ENCODE results near the gene SLC7A8.

The SLC7A8 gene

GRCh38 chr14:23136566-23137133 lies 46.8 kb downstream of the SLC7A8 start:
- no peak for DNase-seq (ENCODE audit: low read depth)
- TF ChIP-seq CTCF (IDR thresholded peaks at IDR 0.05; ENCODE audit: low read length, missing control alignments), result no peak
- H3K4me3 ChIP-seq (replicated peaks; ENCODE audit: low read depth, low read length), result no peak overlapping the region

- no peak for DNase-seq (ENCODE audit: low read depth)
- no peak overlapping the region for H3K4me3 ChIP-seq (replicated peaks; ENCODE audit: low read depth, low read length)
- no peak for TF ChIP-seq CTCF (IDR thresholded peaks at IDR 0.05; ENCODE audit: low read length, missing control alignments)
Observed at GRCh38 chr14:23132970-23133369, 50.5 kb downstream of the SLC7A8 start.

GRCh38 chr14:23131482-23131881 lies 52.0 kb downstream of the SLC7A8 start:
- DNase-seq (ENCODE audit: low read depth), result no peak
- no peak overlapping the region for H3K4me3 ChIP-seq (replicated peaks; ENCODE audit: low read depth, low read length)
- TF ChIP-seq CTCF (IDR thresholded peaks at IDR 0.05; ENCODE audit: low read length, missing control alignments), result no peak

DNA sequence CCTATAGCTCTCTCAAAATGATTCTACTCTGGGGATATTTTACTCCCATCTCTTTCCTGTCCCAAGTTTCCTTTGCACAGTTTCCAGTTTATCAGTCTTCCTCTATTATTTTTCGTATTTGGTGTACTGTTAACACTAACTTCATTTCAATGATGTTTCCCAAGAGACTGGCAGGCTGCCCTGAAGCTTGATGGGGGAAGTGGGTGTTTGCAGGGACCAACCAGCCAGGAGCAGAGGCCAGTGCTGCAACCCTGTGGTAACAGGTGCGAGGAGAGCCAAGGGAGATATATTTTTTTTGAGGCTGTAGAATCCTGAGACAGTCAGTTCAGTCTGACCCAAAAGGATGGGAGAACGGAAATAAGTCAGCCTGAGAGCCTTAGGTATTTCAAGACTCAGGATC lies 52.6 kb downstream of the SLC7A8 start:
- no peak for TF ChIP-seq CTCF (IDR thresholded peaks at IDR 0.05; ENCODE audit: low read length, missing control alignments)
- DNase-seq (ENCODE audit: low read depth), result peak; percentile 59

GRCh38 chr14:23129759-23130316 lies 53.6 kb downstream of the SLC7A8 start:
- no peak overlapping the region for H3K4me3 ChIP-seq (replicated peaks; ENCODE audit: low read depth, low read length)
- DNase-seq (ENCODE audit: low read depth), result no peak
- no peak for TF ChIP-seq CTCF (IDR thresholded peaks at IDR 0.05; ENCODE audit: low read length, missing control alignments)

More for the DNA sequence above, 52.6 kb downstream of the SLC7A8 start:
- H3K4me3 ChIP-seq (replicated peaks; ENCODE audit: low read depth, low read length), result no peak overlapping the region

GRCh38 chr14:23128969-23129758 lies 54.3 kb downstream of the SLC7A8 start:
- no peak for TF ChIP-seq CTCF (IDR thresholded peaks at IDR 0.05; ENCODE audit: low read length, missing control alignments)
- no peak for DNase-seq (ENCODE audit: low read depth)

More at GRCh38 chr14:23128969-23129758, 54.3 kb downstream of the SLC7A8 start:
- no peak overlapping the region for H3K4me3 ChIP-seq (replicated peaks; ENCODE audit: low read depth, low read length)
